AG04450 (cell line): Measurements from ENCODE around the gene ROMO1. TPM values are rescaled to one million over a fixed set of nuclear protein-coding genes. Genes with fewer than 3 reads are reported as not detected.

ENCODE experiments used
- CTCF ChIA-PET: fragments of 300-600, 350-600 bp; formaldehyde crosslinking; extraction: SDS; loops from one replicate; lab custom pipeline; 2022; ENCODE audit warnings: antibody characterized with exemption, inconsistent platforms; lab: Charles Lee
- POLR2A ChIA-PET: fragments of 350-600 bp; formaldehyde crosslinking; extraction: SDS; loops from one replicate; lab custom pipeline; 2021; ENCODE audit warnings: antibody characterized with exemption, inconsistent platforms; lab: Yijun Ruan, JAX
- DNase-seq: peaks from one replicate; pipeline ENCODE4 v3.0.0-alpha.2; 2011; ENCODE audit warnings: low read depth, low spot score
- H3K27ac ChIP-seq: one replicate; pipeline ENCODE4 v1.5.1; 2012; ENCODE audit warnings: low read depth, low read length, control low read depth
- H3K27me3 ChIP-seq: one replicate; pipeline ENCODE4 v1.6.0; 2012; ENCODE audit warnings: low read length; ENCODE audit not compliant: control insufficient read depth, insufficient read depth
- H3K4me3 ChIP-seq: 2 replicates; pipeline ENCODE4 v1.5.1; 2011; ENCODE audit warnings: mild to moderate bottlenecking, low read depth, low read length, control low read depth
- H3K9me3 ChIP-seq: 2 replicates; pipeline ENCODE4 v1.5.1; 2012; ENCODE audit warnings: low read length; ENCODE audit not compliant: control insufficient read depth, insufficient read depth
- CTCF ChIP-seq: IDR thresholded peaks from 2 replicates; pipeline ENCODE4 v1.5.1; 2011; ENCODE audit warnings: low read depth, low read length, control low read depth, inconsistent platforms
- polyA plus RNA-seq: library from polyadenylated mRNA; depleted of rRNA; stranded (reverse); fragments of >200 nt; gene quantifications from 2 replicates; pipeline ENCODE4 v1.2.3, GENCODE V29; 2011

ROMO1 gene
- polyA plus RNA-seq, 1 experiment: 177 TPM

- POLR2A ChIA-PET: interaction anchor here (1.0 to 1.7 kb wide), 4 partner anchors 35 to 184 kb away, joined by 4 to 8 read pairs (median 6); partner anchors contain the start of gene RBM39
- Histone ChIP-seq H3K4me3 (peak overlapping the region; percentile 96), H3K27me3 (no peaks in the 10 kb centered on the region), H3K27ac (peak overlapping the region; percentile 88), H3K9me3 (peaks cover 4% of the 10 kb centered on the region; the same call in 1 of the 2 replicates)
- CTCF ChIA-PET: interaction anchor here (0.9 kb wide), 1 partner anchor 254 kb away, joined by 4 read pairs; the partner anchor contains the start of gene SCAND1
- no peak for TF ChIP-seq CTCF
- no peak for DNase-seq
Observed at GRCh38 chr20:35699957-35700624, 886 bp downstream of the ROMO1 start.

- ChIA-PET CTCF (interaction anchor here (0.9 kb wide), 1 partner anchor 254 kb away, joined by 4 read pairs; the partner anchor contains the start of gene SCAND1), POLR2A (interaction anchor here (1.0 to 1.7 kb wide), 2 partner anchors 41 to 183 kb away, joined by 4 to 8 read pairs; partner anchors contain the start of gene RBM39)
- no peak for DNase-seq
Observed at GRCh38 chr20:35700625-35701148, 1.5 kb downstream of the ROMO1 start.

GRCh38 chr20:35702051-35702823 lies 3.0 kb downstream of the ROMO1 start:
- no peaks in the 10 kb centered on the region for H3K27me3 ChIP-seq
- ChIA-PET CTCF (no interaction called here), POLR2A (interaction anchor here (0.5 to 1.3 kb wide), 3 partner anchors 9 to 252 kb away, joined by 3 to 5 read pairs (median 3); partner anchors contain the start of gene SCAND1)
- H3K27ac ChIP-seq: no peak overlapping the region
- peaks cover 4% of the 10 kb centered on the region; the same call in 1 of the 2 replicates for H3K9me3 ChIP-seq
- peak; percentile 34 for DNase-seq
- TF ChIP-seq CTCF: no peak
- no peak overlapping the region for H3K4me3 ChIP-seq

More at GRCh38 chr20:35700625-35701148, 1.5 kb downstream of the ROMO1 start:
- no peak for TF ChIP-seq CTCF
- no peaks in the 10 kb centered on the region for H3K27me3 ChIP-seq
- H3K4me3 ChIP-seq: peak overlapping the region; percentile 96; the same call in 1 of the 2 replicates
- peaks cover 4% of the 10 kb centered on the region; the same call in 1 of the 2 replicates for H3K9me3 ChIP-seq
- no peak overlapping the region for H3K27ac ChIP-seq

GRCh38 chr20:35702824-35703695 lies 3.9 kb downstream of the ROMO1 start:
- TF ChIP-seq CTCF: no peak
- Histone ChIP-seq H3K4me3 (no peak overlapping the region), H3K9me3 (peaks cover 4% of the 10 kb centered on the region; the same call in 1 of the 2 replicates), H3K27me3 (no peaks in the 10 kb centered on the region), H3K27ac (no peak overlapping the region)
- CTCF ChIA-PET: no interaction called here
- no peak for DNase-seq
- POLR2A ChIA-PET: interaction anchor here (0.5 to 1.3 kb wide), 3 partner anchors 8 to 251 kb away, joined by 3 to 5 read pairs (median 3); partner anchors contain the start of gene SCAND1
